Fibroblast of the aortic adventitia (primary cell): Measurements from ENCODE around the gene KRTAP10-4. TPM values are rescaled to one million over a fixed set of nuclear protein-coding genes. Genes with fewer than 3 reads are reported as not detected.

ENCODE experiments used
- DNase-seq: peaks from one replicate; pipeline ENCODE4 v3.0.0-alpha.2; 2010; ENCODE audit warnings: low read depth
- H3K4me3 ChIP-seq: 2 replicates; pipeline ENCODE4 v1.5.1; 2011; ENCODE audit warnings: low read depth, mild to moderate bottlenecking, control low read depth, low read length, moderate library complexity
- CTCF ChIP-seq: IDR thresholded peaks from 2 replicates; pipeline ENCODE4 v1.5.1; 2011; ENCODE audit warnings: mild to moderate bottlenecking, low read length, control low read depth, inconsistent platforms; ENCODE audit not compliant: insufficient read depth
- total RNA-seq: library from RNA; depleted of rRNA; stranded (reverse); fragments of >200 nt; gene quantifications from 2 replicates; pipeline ENCODE4 v1.2.3, GENCODE V29; 2012; ENCODE audit warnings: low replicate concordance

KRTAP10-4 gene
- total RNA-seq, 1 donor, result not detected

- H3K4me3 ChIP-seq, result no peak overlapping the region
- no peak for TF ChIP-seq CTCF
- no peak for DNase-seq
Measured at GRCh38 chr21:44527983-44528633, 45.4 kb upstream of the KRTAP10-4 start.

GRCh38 chr21:44528634-44528995 lies 44.9 kb upstream of the KRTAP10-4 start:
- H3K4me3 ChIP-seq, result no peak overlapping the region
- no peak for DNase-seq
- no peak for TF ChIP-seq CTCF

- DNase-seq, result no peak
- H3K4me3 ChIP-seq, result no peak overlapping the region
- no peak for TF ChIP-seq CTCF
Measured at GRCh38 chr21:44529011-44529421, 44.5 kb upstream of the KRTAP10-4 start.

GRCh38 chr21:44529503-44530125 lies 43.9 kb upstream of the KRTAP10-4 start:
- no peak for DNase-seq
- no peak overlapping the region for H3K4me3 ChIP-seq
- no peak for TF ChIP-seq CTCF

- no peak for TF ChIP-seq CTCF
- DNase-seq, result no peak
Measured at GRCh38 chr21:44530221-44530902, 43.2 kb upstream of the KRTAP10-4 start.

GRCh38 chr21:44530903-44531605 lies 42.5 kb upstream of the KRTAP10-4 start:
- TF ChIP-seq CTCF, result no peak
- no peak overlapping the region for H3K4me3 ChIP-seq
- no peak for DNase-seq

More at GRCh38 chr21:44530221-44530902, 43.2 kb upstream of the KRTAP10-4 start:
- no peak overlapping the region for H3K4me3 ChIP-seq
